SH-SY5Y (cell line): ENCODE measurements around the gene CELF1.

Source experiments
- GATA2 ChIP-seq: IDR thresholded peaks from 2 replicates; pipeline ENCODE4 v1.6.1; 2011; ENCODE audit warnings: mild to moderate bottlenecking, low read depth, low read length
- GATA3 ChIP-seq: IDR thresholded peaks from 2 replicates; pipeline ENCODE4 v1.6.1; 2011; ENCODE audit warnings: low read depth, mild to moderate bottlenecking, low read length, moderate library complexity

GRCh38 chr11:47448566-47449427, 104.1 kb downstream of the CELF1 start, which contains the start of gene RAPSN:
- TF ChIP-seq GATA3: no peak
- no peak for TF ChIP-seq GATA2
